ENCODE measurements around the gene GPR160. TPM values are rescaled to one million over a fixed set of nuclear protein-coding genes. Genes with fewer than 3 reads are reported as not detected.
A peak's percentile ranks its signal among the peaks of the same experiment; 100 is the strongest.

The GPR160 gene
- total RNA-seq, 2 donors from 2014 or later = 26.4 to 31.9 TPM

- H3K27ac ChIP-seq = no peak overlapping the region
- WGBS, 2 donors = 26 to 44% methylated on average over 1 of the region's 1 CpG
- no peak overlapping the region for H3K4me3 ChIP-seq
- H3K4me1 ChIP-seq = peaks cover 12% of the 10 kb centered on the region
- H3K36me3 ChIP-seq (replicated peaks in 1 of 2; ENCODE audit: insufficient read depth in 1 of 2, low read depth in 2 of 2) = no peaks in the 10 kb centered on the region
- DNase-seq = no peak
- TF ChIP-seq CTCF (IDR thresholded peaks at IDR 0.05) (no peak), POLR2A (IDR thresholded peaks at IDR 0.05) (no peak)
- no peaks in the 10 kb centered on the region for H3K27me3 ChIP-seq
- H3K9me3 ChIP-seq = no peaks in the 10 kb centered on the region
- ATAC-seq = peak; percentile 76
- intact Hi-C loops (cut with DNase I) = no loop called here
Observed at GRCh38 chr3:170023165-170023564, 14.6 kb upstream of the GPR160 start.

- WGBS, 2 donors = 90 to 95% methylated on average over 4 of the region's 4 CpGs
- Histone ChIP-seq H3K4me3 (no peak overlapping the region), H3K9me3 (no peaks in the 10 kb centered on the region), H3K4me1 (peaks cover 12% of the 10 kb centered on the region), H3K27ac (no peak overlapping the region), H3K36me3 (replicated peaks in 1 of 2; ENCODE audit: insufficient read depth in 1 of 2, low read depth in 2 of 2) (no peaks in the 10 kb centered on the region), H3K27me3 (no peaks in the 10 kb centered on the region)
- no peak for ATAC-seq
- intact Hi-C loops (cut with DNase I) = no loop called here
- TF ChIP-seq CTCF (IDR thresholded peaks at IDR 0.05) (no peak), POLR2A (IDR thresholded peaks at IDR 0.05) (no peak)
- DNase-seq = no peak
Observed at GRCh38 chr3:170024581-170024980, 13.2 kb upstream of the GPR160 start.

DNA sequence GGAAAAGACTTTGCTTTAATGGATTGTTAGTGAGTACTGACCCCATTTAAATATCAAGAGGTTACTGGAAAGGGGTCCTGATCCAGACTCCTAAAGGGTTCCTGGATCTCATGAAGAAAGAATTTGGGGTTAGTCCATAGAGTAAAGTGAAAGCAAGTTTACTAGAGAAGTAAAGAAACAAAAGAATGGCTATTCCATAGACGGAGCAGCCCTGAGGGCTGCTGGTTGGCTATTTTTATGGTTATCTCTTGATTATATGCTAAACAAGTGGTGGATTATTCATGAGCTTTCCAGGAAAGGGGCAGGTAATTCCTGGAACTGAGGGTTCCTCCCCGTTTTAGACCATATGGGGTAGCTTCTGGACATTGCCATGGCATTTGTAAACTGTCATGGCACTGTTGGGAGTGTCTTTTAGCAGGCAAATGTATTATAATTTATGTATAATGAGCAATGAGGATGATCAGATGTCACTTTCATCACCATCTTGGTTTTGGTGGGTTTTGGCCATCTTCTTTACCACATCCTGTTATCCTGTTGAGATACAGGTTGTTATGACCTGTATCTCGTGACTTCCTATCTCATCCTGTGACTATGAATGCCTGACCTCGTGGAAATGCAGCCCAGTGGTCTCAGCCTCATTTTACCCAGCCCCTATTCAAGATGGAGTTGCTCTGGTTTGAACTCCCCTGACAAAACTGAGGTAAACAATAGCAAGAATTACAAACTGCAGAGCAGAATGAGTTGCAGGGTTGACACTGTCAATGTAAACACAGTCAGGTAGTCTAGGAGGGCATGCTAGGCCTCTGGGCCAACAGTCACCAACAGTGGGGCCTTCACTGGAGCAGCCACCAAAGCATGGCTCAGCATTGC is 10.3 kb upstream of the GPR160 start:
- 76 to 82% methylated on average over 4 of the region's 4 CpGs for WGBS, 2 donors
- H3K27ac ChIP-seq = no peak overlapping the region
- peaks cover 12% of the 10 kb centered on the region for H3K4me1 ChIP-seq
- H3K9me3 ChIP-seq = no peaks in the 10 kb centered on the region
- no peak for DNase-seq
- no peak for ATAC-seq
- TF ChIP-seq POLR2A (IDR thresholded peaks at IDR 0.05) = no peak
- no peak for TF ChIP-seq CTCF (IDR thresholded peaks at IDR 0.05)
- H3K4me3 ChIP-seq = no peak overlapping the region
- intact Hi-C loops (cut with DNase I) = no loop called here
- no peaks in the 10 kb centered on the region for H3K27me3 ChIP-seq
- H3K36me3 ChIP-seq (replicated peaks in 1 of 2; ENCODE audit: insufficient read depth in 1 of 2, low read depth in 2 of 2) = no peaks in the 10 kb centered on the region

DNA sequence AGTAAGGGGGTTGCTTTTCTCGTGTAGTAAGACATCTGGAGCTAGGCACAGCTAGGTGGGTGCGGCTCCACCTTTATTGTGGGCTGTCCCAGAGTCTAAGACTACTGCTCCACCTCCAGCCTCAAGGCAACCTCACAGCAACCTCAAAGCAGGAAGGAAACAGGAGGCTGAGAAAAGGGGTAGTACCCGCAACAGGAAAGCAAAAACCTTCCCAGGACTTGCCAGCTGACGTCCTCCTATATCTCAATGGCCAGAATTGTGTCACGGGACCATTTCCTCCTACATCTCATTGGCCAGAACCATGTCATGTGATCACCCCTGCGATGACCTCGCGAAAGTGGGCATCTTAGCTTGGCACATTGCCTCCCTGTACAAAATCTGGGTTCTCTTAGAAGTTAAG is 4.3 kb upstream of the GPR160 start:
- H3K27me3 ChIP-seq = no peaks in the 10 kb centered on the region
- intact Hi-C loops (cut with DNase I) = no loop called here
- no peaks in the 10 kb centered on the region for H3K36me3 ChIP-seq (replicated peaks in 1 of 2; ENCODE audit: insufficient read depth in 1 of 2, low read depth in 2 of 2)
- WGBS, 2 donors = 61 to 71% methylated on average over 6 to 8 of the region's 8 CpGs
- TF ChIP-seq CTCF (IDR thresholded peaks at IDR 0.05) = no peak
- TF ChIP-seq POLR2A (IDR thresholded peaks at IDR 0.05) = no peak
- H3K4me1 ChIP-seq = peaks cover 9% of the 10 kb centered on the region
- DNase-seq (peak in 1 of 4 donors; percentile 11), ATAC-seq (no peak)
- no peak overlapping the region for H3K27ac ChIP-seq
- no peaks in the 10 kb centered on the region for H3K9me3 ChIP-seq
- no peak overlapping the region for H3K4me3 ChIP-seq

Measured in body of pancreas (tissue), 4 donors.